K562 (cell line): ENCODE results near the gene CBR4. TPM values are rescaled to one million over a fixed set of nuclear protein-coding genes. Genes with fewer than 3 reads are reported as not detected.

ENCODE experiments used
- ATAC-seq: fragments of 200-7000 bp; cut with Tn5 transposase; 3 replicates; pipeline ENCODE4 v1.9.1; 2020; ENCODE audit warnings: moderate library complexity
- BruUV-seq: library from RNA; stranded (reverse); fragments of 400-500 nt; replicated peaks from 2 replicates; lab custom pipeline; 2021; lab: Mats Ljungman, UMichigan
- CTCF ChIA-PET: fragments of 300-600 bp; formaldehyde crosslinking; extraction: SDS; loops from one replicate; lab custom pipeline; 2021; ENCODE audit warnings: low intra/inter-chr PET ratio; lab: Yijun Ruan, JAX
- POLR2A ChIA-PET: fragments of 300-600, 350-650 bp; sonication (Branson Sonifier 250); formaldehyde crosslinking; extraction: SDS; loops from one replicate; lab custom pipeline; 2021; ENCODE audit warnings: antibody characterized with exemption, inconsistent platforms; lab: Yijun Ruan, JAX
- DNase-seq, 4 experiments: peaks; one replicate each; pipeline versions ENCODE4 v3.0.0 to v3.0.0-alpha.2; 2011 to 2018; ENCODE audit warnings: low spot score in 3 of 4, mixed read lengths in 3 of 4; ENCODE audit errors: extremely low read depth in 1 of 4
- FAIRE-seq: peaks from 2 replicates; lab custom pipeline; 2011; peaks lifted over from hg19 to GRCh38; lab: Jason Lieb, UNC
- H2AFZ ChIP-seq: 2 replicates; pipeline ENCODE4 v1.6.0; 2011; ENCODE audit warnings: low read depth, low read length, control low read depth, inconsistent platforms
- H3K27ac ChIP-seq: fragments of 200-600 bp; 3 replicates; pipeline ENCODE4 v1.8.0; 2011; ENCODE audit warnings: low read depth, mild to moderate bottlenecking, control low read depth, inconsistent platforms, low read length, moderate library complexity, mixed read lengths; ENCODE audit errors: extremely low read depth
- H3K27me3 ChIP-seq, 2 experiments: fragments of 300-600 bp in 1 of 2; 2 replicates in 1 of 2; 3 replicates in 1 of 2; pipeline versions ENCODE4 v1.6.0 to v1.8.0; 2011; ENCODE audit warnings: inconsistent platforms in 2 of 2, low read length in 2 of 2, mild to moderate bottlenecking in 1 of 2, mixed read lengths in 1 of 2, moderate library complexity in 1 of 2; ENCODE audit not compliant: control insufficient read depth in 2 of 2, insufficient read depth in 2 of 2
- H3K36me3 ChIP-seq: fragments of 300-600 bp; 3 replicates; pipeline ENCODE4 v1.8.0; 2011; ENCODE audit warnings: mild to moderate bottlenecking, low read length, inconsistent platforms; ENCODE audit not compliant: control insufficient read depth, insufficient read depth
- H3K4me1 ChIP-seq, 2 experiments: fragments of 200-600 bp in 1 of 2; replicated peaks in 1 of 2; 2 replicates in 1 of 2; 3 replicates in 1 of 2; pipeline versions ENCODE4 v1.5.1 to v1.8.0; 2011; ENCODE audit warnings: inconsistent platforms in 2 of 2, low read length in 2 of 2, mild to moderate bottlenecking in 1 of 2, mixed read lengths in 1 of 2, moderate library complexity in 1 of 2; ENCODE audit not compliant: control insufficient read depth in 2 of 2, insufficient read depth in 2 of 2
- H3K4me2 ChIP-seq: 2 replicates; pipeline ENCODE4 v1.6.1; 2011; ENCODE audit warnings: low read length, control low read depth, inconsistent platforms, mixed read lengths; ENCODE audit not compliant: insufficient read depth
- H3K4me3 ChIP-seq: fragments of 200-600 bp; sonication (generic), shearing (Covaris generic); 2 replicates; pipeline ENCODE4 v1.5.1; 2016; ENCODE audit warnings: control low read depth, inconsistent platforms
- H3K79me2 ChIP-seq: fragments of 200-600 bp; 3 replicates; pipeline ENCODE4 v1.8.0; 2011; ENCODE audit warnings: low read length, inconsistent platforms; ENCODE audit not compliant: control insufficient read depth, insufficient read depth
- H3K9ac ChIP-seq, 2 experiments: 2 replicates each; pipeline versions ENCODE4 v1.6.0 to v1.6.1; 2011; ENCODE audit warnings: low read depth in 2 of 2, low read length in 2 of 2, control low read depth in 1 of 2, inconsistent platforms in 1 of 2, mild to moderate bottlenecking in 1 of 2, mixed read lengths in 1 of 2; ENCODE audit not compliant: insufficient read depth in 1 of 2
- H3K9me1 ChIP-seq: one replicate; pipeline ENCODE4 v1.6.0; 2011; ENCODE audit warnings: inconsistent platforms, mild to moderate bottlenecking, low read length, moderate library complexity; ENCODE audit not compliant: control insufficient read depth, insufficient read depth
- H3K9me3 ChIP-seq: replicated peaks from 2 replicates; pipeline ENCODE4 v1.5.1; 2011; ENCODE audit warnings: low read depth, low read length, inconsistent platforms; ENCODE audit not compliant: control insufficient read depth, insufficient read depth
- H4K20me1 ChIP-seq: replicated peaks from 2 replicates; pipeline ENCODE4 v1.6.1; 2011; ENCODE audit warnings: low read length, inconsistent platforms, mixed read lengths; ENCODE audit not compliant: control insufficient read depth, insufficient read depth
- AFF4 ChIP-seq: sonication (generic); formaldehyde crosslinking; IDR thresholded peaks from 2 replicates; pipeline ENCODE4 v1.8.0; 2023; ENCODE audit warnings: mild to moderate bottlenecking, missing genetic modification reagents
- ARHGAP35 ChIP-seq: fragments of 450-650 bp; IDR thresholded peaks from 2 replicates; pipeline ENCODE4 v1.6.1; 2018; ENCODE audit not compliant: partially characterized antibody
- ATF3 ChIP-seq, 2 experiments: fragments of 450-650 bp in 1 of 2; sonication (generic) in 1 of 2; formaldehyde crosslinking in 1 of 2; IDR thresholded peaks in 1 of 2; conservative IDR thresholded peaks in 1 of 2; 2 replicates each; pipeline versions ENCODE4 v1.6.1 to v1.8.1; 2016 to 2023; ENCODE audit warnings: mild to moderate bottlenecking in 2 of 2, moderate library complexity in 2 of 2, inconsistent platforms in 1 of 2, missing genetic modification reagents in 1 of 2
- CBX3 ChIP-seq, 2 experiments: IDR thresholded peaks; 1 replicate in 1 of 2; 2 replicates in 1 of 2; pipeline ENCODE4 v1.6.1; 2012; ENCODE audit warnings: inconsistent platforms in 2 of 2, low read length in 2 of 2, borderline replicate concordance in 1 of 2, control low read depth in 1 of 2
- ELF1 ChIP-seq: fragments of 200-800 bp; sonication (Bioruptor generic); IDR thresholded peaks from 2 replicates; pipeline ENCODE4 v1.6.1; 2016; ENCODE audit warnings: missing genetic modification characterization, missing compliant biosample characterization
- ETS1 ChIP-seq: conservative IDR thresholded peaks from 2 replicates; pipeline ENCODE4 v1.6.1; 2011; ENCODE audit warnings: low read depth, mild to moderate bottlenecking, low read length; ENCODE audit not compliant: control insufficient read depth
- HIVEP1 ChIP-seq: fragments of 250-450 bp; sonication (Bioruptor Pico); IDR thresholded peaks from 2 replicates; pipeline ENCODE4 v1.4.0; 2020; ENCODE audit warnings: mild to moderate bottlenecking
- ZBTB26 ChIP-seq: fragments of 450-650 bp; formaldehyde crosslinking; IDR thresholded peaks from 2 replicates; pipeline ENCODE4 v1.4.0; 2022; ENCODE audit warnings: missing genetic modification characterization
- ZNF398 ChIP-seq: fragments of 250-450 bp; sonication (Bioruptor Pico); IDR thresholded peaks from 2 replicates; pipeline ENCODE4 v1.8.0; 2021; ENCODE audit warnings: moderate library complexity, mild to moderate bottlenecking, inconsistent platforms
- WGBS: fragments of 100-300 bp; shearing (Covaris generic); methylation state at CpG from one replicate; pipeline ENCODE4 v1.1.6; 2016; ENCODE audit warnings: low coverage, mixed read lengths; ENCODE audit not compliant: insufficient coverage; ENCODE audit errors: missing lambda C conversion rate; 5-methylcytosine and 5-hydroxymethylcytosine counted together
- in situ Hi-C: fragments of 300-500 bp; cut with MboI; formaldehyde crosslinking; loops from 4 replicates; pipeline ENCODE4 v1.15.0; 2018; ENCODE audit warnings: inconsistent platforms, mixed read lengths
- intact Hi-C: fragments of 100-400 bp; cut with micrococcal nuclease; formaldehyde crosslinking; loops from 2 replicates; pipeline ENCODE4 v1.14.2; 2022
- polyA plus RNA-seq, 8 experiments: library from polyadenylated mRNA; depleted of rRNA in 4 of 8; stranded (reverse) in 5 of 8; unstranded in 3 of 8; fragments of >200 nt; fragmentation: Nextera tagmentation in 2 of 8; fragmentation: Illumina TruSeq in 1 of 8; extraction: Ambion mirVana in 2 of 8; extraction: Trizol in 1 of 8; gene quantifications; 2 replicates each; pipeline versions ENCODE4 v1.2.1 to v1.2.3, GENCODE V29; 2011 to 2014; ENCODE audit warnings: inconsistent platforms in 1 of 8, missing spikeins in 1 of 8
- total RNA-seq, 7 experiments: library from RNA; depleted of rRNA in 6 of 7; stranded (reverse); fragments of >200 nt in 6 of 7; fragmentation: Illumina TruSeq in 2 of 7; extraction: Trizol in 2 of 7; gene quantifications; 2 replicates each; pipeline versions ENCODE4 v1.2.1 to v1.2.3, GENCODE V29; 2011 to 2021; ENCODE audit warnings: low replicate concordance in 1 of 7

CBR4 gene
- total and polyA plus RNA-seq, 9 of the 15 experiments (the other 6 are each of a cell fraction or from before 2014, with no cell fraction given), result 12.1 to 26.4 (median 18.6) TPM

GRCh38 chr4:168999809-169000208 is 10.2 kb downstream of the CBR4 start (continued):
- TF ChIP-seq CBX3 (IDR thresholded peaks at IDR 0.05; ENCODE audit: borderline replicate concordance in 1 of 2, low read length in 2 of 2) (no peak), ELF1 (tag) (no peak), ARHGAP35 (no peak)

DNA sequence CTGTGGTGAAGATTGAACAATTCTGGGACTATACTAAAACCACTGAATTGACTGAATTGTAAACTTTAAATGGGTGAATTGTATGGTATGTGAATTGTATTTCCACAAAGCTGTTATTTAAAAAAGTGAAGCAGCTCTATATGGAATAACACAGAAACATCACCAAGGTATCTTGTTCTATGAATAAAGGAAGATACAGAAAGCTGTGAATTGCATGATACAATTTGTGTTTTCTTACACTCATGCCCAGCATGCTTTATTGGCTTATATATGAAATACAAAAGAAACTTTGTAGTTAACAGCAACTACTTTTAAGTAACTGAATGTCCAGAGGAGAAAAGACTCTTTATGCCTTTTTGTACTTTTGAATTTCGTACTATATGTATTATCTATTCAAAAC is 11.5 kb downstream of the CBR4 start:
- no peaks in the 10 kb centered on the region for H3K79me2 ChIP-seq
- in situ Hi-C loops (no loop called here), intact Hi-C loops (no loop called here)
- no peaks in the 10 kb centered on the region for H4K20me1 ChIP-seq
- H3K4me1 ChIP-seq, result no peaks in the 10 kb centered on the region
- ATAC-seq, result no peak
- CTCF ChIA-PET, result no interaction called here
- no peak for DNase-seq
- POLR2A ChIA-PET, result interaction anchor here (0.7 to 1.9 kb wide), 2 partner anchors 12 to 27 kb away, joined by 3 to 6 read pairs; partner anchors contain the start of gene CBR4
- FAIRE-seq, result no peak
- no peaks in the 10 kb centered on the region for H3K27me3 ChIP-seq
- no peak overlapping the region for H3K27ac ChIP-seq
- no TSS peak for BruUV-seq
- H3K9me1 ChIP-seq, result no peaks in the 10 kb centered on the region
- no peaks in the 10 kb centered on the region for H3K9me3 ChIP-seq
- no peak overlapping the region for H3K4me3 ChIP-seq
- H3K4me2 ChIP-seq, result no peak overlapping the region
- peaks cover 72% of the 10 kb centered on the region for H3K36me3 ChIP-seq
- WGBS, result 76% methylated on average over 1 of the region's 1 CpG
- no peak overlapping the region for H2AFZ ChIP-seq
- no peak overlapping the region for H3K9ac ChIP-seq
- no peak for TF ChIP-seq ZNF398
- TF ChIP-seq AFF4 (CRISPR knock-in tag), result no peak
- no peak for TF ChIP-seq ATF3 (IDR thresholded peaks at IDR 0.05)
- no peak for TF ChIP-seq ATF3 (CRISPR knock-in tag; conservative IDR thresholded peaks at IDR 0.05)
- TF ChIP-seq ETS1, result no peak
- TF ChIP-seq HIVEP1, result no peak
- no peak for TF ChIP-seq ZBTB26 (CRISPR knock-in tag)
